ENCODE results near the gene CD79A.
"Not testable (repeated sequence)": the region's sequence is repeated elsewhere in the genome, so short reads cannot be mapped to it uniquely, and the experiment has no call there.

The CD79A gene

GRCh38 chr19:41862445-41862986 lies 14.6 kb upstream of the CD79A start:
- in situ Hi-C loops (cut with MboI; ENCODE audit: low sequenced_read_pairs): no loop called here

- in situ Hi-C loops (cut with MboI; ENCODE audit: low sequenced_read_pairs): no loop called here
These were observed 13.7 kb upstream of the CD79A start for GRCh38 chr19:41863209-41863931.

- in situ Hi-C loops (cut with MboI; ENCODE audit: low sequenced_read_pairs): no loop called here
These were observed 12.7 kb upstream of the CD79A start for GRCh38 chr19:41864374-41864773.

GRCh38 chr19:41866284-41866683 lies 10.8 kb upstream of the CD79A start:
- in situ Hi-C loops (cut with MboI; ENCODE audit: low sequenced_read_pairs): no loop called here

- in situ Hi-C loops (cut with MboI; ENCODE audit: low sequenced_read_pairs): no loop called here
These were observed 8.7 kb upstream of the CD79A start for GRCh38 chr19:41868120-41868988.

GRCh38 chr19:41868989-41869300 lies 8.1 kb upstream of the CD79A start:
- in situ Hi-C loops (cut with MboI; ENCODE audit: low sequenced_read_pairs): no loop called here

- in situ Hi-C loops (cut with MboI; ENCODE audit: low sequenced_read_pairs): no loop called here
These were observed 7.6 kb upstream of the CD79A start for GRCh38 chr19:41869374-41869955.

- in situ Hi-C loops (cut with MboI; ENCODE audit: low sequenced_read_pairs): no loop called here
These were observed 6.6 kb upstream of the CD79A start for GRCh38 chr19:41870401-41870873.

- in situ Hi-C loops (cut with MboI; ENCODE audit: low sequenced_read_pairs): no loop called here
These were observed 5.3 kb upstream of the CD79A start for GRCh38 chr19:41871573-41872383.

GRCh38 chr19:41872384-41872774 lies 4.7 kb upstream of the CD79A start:
- in situ Hi-C loops (cut with MboI; ENCODE audit: low sequenced_read_pairs): no loop called here

GRCh38 chr19:41872775-41873647 lies 4.1 kb upstream of the CD79A start:
- in situ Hi-C loops (cut with MboI; ENCODE audit: low sequenced_read_pairs): no loop called here

- in situ Hi-C loops (cut with MboI; ENCODE audit: low sequenced_read_pairs): not testable (repeated sequence)
These were observed 1.1 kb upstream of the CD79A start for GRCh38 chr19:41875973-41876372.

GRCh38 chr19:41877916-41878905 lies 1.1 kb downstream of the CD79A start:
- in situ Hi-C loops (cut with MboI; ENCODE audit: low sequenced_read_pairs): no loop called here

- in situ Hi-C loops (cut with MboI; ENCODE audit: low sequenced_read_pairs): no loop called here
These were observed 2.0 kb downstream of the CD79A start for GRCh38 chr19:41879080-41879479.

GRCh38 chr19:41879670-41880328 lies 2.7 kb downstream of the CD79A start:
- in situ Hi-C loops (cut with MboI; ENCODE audit: low sequenced_read_pairs): no loop called here

GRCh38 chr19:41880329-41880708 lies 3.2 kb downstream of the CD79A start:
- in situ Hi-C loops (cut with MboI; ENCODE audit: low sequenced_read_pairs): no loop called here

- in situ Hi-C loops (cut with MboI; ENCODE audit: low sequenced_read_pairs): no loop called here
These were observed 5.7 kb downstream of the CD79A start, which contains the start of gene ARHGEF1 for GRCh38 chr19:41882568-41883462. TSS of gene ARHGEF1 (plus strand) at chr19:41883184. CDS start at chr19:41888083, 4,899 bp downstream.
